ENCODE data around the gene WEE1. TPM values are rescaled to one million over a fixed set of nuclear protein-coding genes. Genes with fewer than 3 reads are reported as not detected.

WEE1 gene
- total RNA-seq, 1 experiment from 2014 or later = 67.9 TPM

GRCh38 chr11:9525116-9525515, 48.4 kb upstream of the WEE1 start:
- BruUV-seq (replicated peaks) = no TSS peak
- no peak overlapping the region for H3K27ac ChIP-seq (ENCODE audit: low read length)

GRCh38 chr11:9527481-9528135, 45.9 kb upstream of the WEE1 start:
- in situ Hi-C loops (cut with HindIII; ENCODE audit: low pct_unique_long_range_greater_than_20kb, low sequenced_read_pairs) = no loop called here

More at GRCh38 chr11:9525116-9525515, 48.4 kb upstream of the WEE1 start:
- CTCF ChIA-PET = interaction anchor here (0.6 kb wide), 1 partner anchor 44 kb away, joined by 3 read pairs; no protein-coding TSS in a partner anchor
- no peaks in the 10 kb centered on the region; the same call in 1 of the 2 replicates for H3K36me3 ChIP-seq (ENCODE audit: control insufficient read depth, insufficient read depth, low read length)
- H3K4me1 ChIP-seq (ENCODE audit: control insufficient read depth, insufficient read depth, low read length) = peaks cover 31% of the 10 kb centered on the region
- no peak for DNase-seq (ENCODE audit: low read depth, low spot score)
- TF ChIP-seq TCF7L2 (IDR thresholded peaks at IDR 0.05; ENCODE audit: low read depth, low read length) (no peak), POLR2AphosphoS5 (IDR thresholded peaks at IDR 0.05; ENCODE audit: low read depth, low read length) (no peak), CTCF (IDR thresholded peaks at IDR 0.05) (no peak), REST (IDR thresholded peaks at IDR 0.05; ENCODE audit: insufficient read depth in 1 of 2, low read depth in 2 of 2, low read length in 1 of 2) (no peak), SIN3A (IDR thresholded peaks at IDR 0.05; ENCODE audit: borderline replicate concordance, insufficient read depth, low read depth, low read length) (no peak)
- no peaks in the 10 kb centered on the region for H3K27me3 ChIP-seq (ENCODE audit: control insufficient read depth, insufficient read depth, low read length)
- intact Hi-C loops (cut with micrococcal nuclease; ENCODE audit: unreplicated experiment) (no loop called here), in situ Hi-C loops (cut with HindIII; ENCODE audit: low pct_unique_long_range_greater_than_20kb, low sequenced_read_pairs) (no loop called here)
- H3K4me3 ChIP-seq (ENCODE audit: low read depth in 2 of 2, low read length in 2 of 2) = no peak overlapping the region
- no peak for ATAC-seq
- H3K9me3 ChIP-seq (ENCODE audit: control insufficient read depth, insufficient read depth, low read depth, low read length) = no peaks in the 10 kb centered on the region
- POLR2A ChIA-PET = no interaction called here

More at GRCh38 chr11:9527481-9528135, 45.9 kb upstream of the WEE1 start:
- H3K4me1 ChIP-seq (ENCODE audit: control insufficient read depth, insufficient read depth, low read length) = peaks cover 34% of the 10 kb centered on the region
- DNase-seq (ENCODE audit: low read depth, low spot score) (no peak), ATAC-seq (peak; percentile 38)
- TSS peak; percentile 74 for BruUV-seq (replicated peaks)
- TF ChIP-seq POLR2AphosphoS5 (IDR thresholded peaks at IDR 0.05; ENCODE audit: low read depth, low read length) = no peak
- peak; percentile 91 for TF ChIP-seq TCF7L2 (IDR thresholded peaks at IDR 0.05; ENCODE audit: low read depth, low read length)
- H3K27me3 ChIP-seq (ENCODE audit: control insufficient read depth, insufficient read depth, low read length) = no peaks in the 10 kb centered on the region
- CTCF ChIA-PET = interaction anchor here (0.6 to 0.7 kb wide), 2 partner anchors 86 to 264 kb away, joined by 3 to 5 read pairs; no protein-coding TSS in a partner anchor
- intact Hi-C loops (cut with micrococcal nuclease; ENCODE audit: unreplicated experiment) = no loop called here
- H3K4me3 ChIP-seq (ENCODE audit: low read depth in 2 of 2, low read length in 2 of 2) = peak overlapping the region in 1 of 2 experiments; percentile 25; a peak in 1 of 4 replicates
- POLR2A ChIA-PET = interaction anchor here (0.7 kb wide), 2 partner anchors 21 to 1484 kb away, joined by 3 read pairs; no protein-coding TSS in a partner anchor
- H3K36me3 ChIP-seq (ENCODE audit: control insufficient read depth, insufficient read depth, low read length) = no peaks in the 10 kb centered on the region; the same call in 1 of the 2 replicates
- peak overlapping the region; percentile 32 for H3K27ac ChIP-seq (ENCODE audit: low read length)
- H3K9me3 ChIP-seq (ENCODE audit: control insufficient read depth, insufficient read depth, low read depth, low read length) = no peaks in the 10 kb centered on the region
